GM12874 (cell line): ENCODE data around the gene POFUT2.

ENCODE experiments used
- CTCF ChIP-seq: IDR thresholded peaks from 2 replicates; pipeline ENCODE4 v1.5.1; 2011; ENCODE audit warnings: low read depth, mild to moderate bottlenecking, control low read depth, low read length, moderate library complexity; ENCODE audit not compliant: insufficient read depth

The POFUT2 gene

DNA sequence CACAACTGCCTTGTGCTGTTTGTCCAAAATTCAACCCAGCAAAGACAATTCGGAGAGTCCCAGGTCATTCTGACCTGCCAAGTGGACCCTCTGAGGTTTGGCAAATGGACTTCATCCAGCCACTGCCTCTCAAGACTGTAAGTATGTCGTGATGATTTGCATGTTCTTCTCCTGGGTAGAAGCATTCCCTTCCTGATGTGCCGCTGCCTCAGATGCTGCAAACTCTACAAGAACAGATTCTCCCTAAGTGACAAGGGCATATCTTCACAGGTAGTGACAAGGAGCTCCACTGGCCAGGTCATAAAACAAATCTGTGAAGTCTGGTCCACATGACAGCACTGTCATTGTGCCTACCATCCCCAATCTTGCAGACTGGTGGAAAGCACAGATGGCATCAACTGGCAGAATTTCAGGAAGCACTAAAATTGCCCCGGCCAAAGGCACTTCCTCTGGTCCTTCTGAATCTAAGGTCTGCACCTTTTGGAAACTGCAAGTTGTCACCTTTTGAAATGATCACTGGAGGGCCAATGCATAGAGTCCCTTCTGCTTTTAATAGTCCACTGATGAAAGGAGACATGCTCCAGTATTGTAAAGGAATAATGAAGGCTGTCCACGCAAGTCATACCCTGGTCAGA is 27.4 kb downstream of the POFUT2 start:
- no peak for TF ChIP-seq CTCF

- TF ChIP-seq CTCF, result no peak
These were observed 28.4 kb downstream of the POFUT2 start for GRCh38 chr21:45259206-45259840.

- TF ChIP-seq CTCF, result no peak
These were observed 29.2 kb downstream of the POFUT2 start for GRCh38 chr21:45258466-45258865.

- TF ChIP-seq CTCF, result no peak
These were observed 29.9 kb downstream of the POFUT2 start for GRCh38 chr21:45257673-45258341.

DNA sequence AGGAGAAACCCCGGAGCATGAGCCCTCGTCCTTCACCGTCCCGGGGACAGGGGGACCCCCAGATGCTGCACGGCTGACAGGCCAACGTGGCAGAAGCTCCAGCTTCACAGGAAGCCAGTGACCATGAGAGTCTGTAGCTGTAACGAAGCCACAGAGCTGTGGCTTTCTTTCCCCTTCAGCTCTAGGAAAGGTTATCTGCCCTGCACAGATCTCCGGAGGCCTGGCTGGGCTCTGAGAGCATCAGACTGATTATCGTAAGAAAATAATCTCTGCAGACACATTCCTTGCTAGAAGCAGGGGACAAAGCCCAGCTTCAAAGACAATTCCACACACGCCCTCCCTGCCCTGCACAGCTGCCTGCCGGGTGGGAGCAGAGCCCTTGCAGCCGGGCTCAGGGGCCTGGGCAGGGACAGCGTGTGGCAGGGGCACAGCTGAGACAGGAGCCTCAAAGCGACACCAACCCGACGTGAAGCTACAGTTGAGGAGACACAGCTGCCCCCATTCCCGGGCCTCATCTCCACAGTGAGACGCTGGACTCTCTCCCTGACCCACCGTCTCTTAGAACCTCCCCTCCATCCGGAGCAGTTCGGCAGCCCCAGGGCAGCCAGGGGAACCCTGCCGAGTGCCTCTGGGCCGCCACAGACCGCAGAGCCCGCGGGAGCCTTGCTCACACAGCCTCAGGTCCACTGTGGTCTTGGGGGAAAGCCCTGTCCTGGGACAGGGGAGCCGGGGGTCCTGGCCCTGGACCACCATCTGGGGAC is 30.6 kb downstream of the POFUT2 start:
- TF ChIP-seq CTCF, result no peak

- TF ChIP-seq CTCF, result no peak
These were observed 31.4 kb downstream of the POFUT2 start for GRCh38 chr21:45256021-45256911.
